Sigmoid colon (tissue), 7 donors: ENCODE measurements around the gene CD300H. TPM values are rescaled to one million over a fixed set of nuclear protein-coding genes. Genes with fewer than 3 reads are reported as not detected.

ENCODE experiments used
- DNase-seq: peaks from one replicate; pipeline ENCODE4 v3.0.0-alpha.2; 2019
- H3K27ac ChIP-seq, 4 donors: fragments of 200-600 bp; sonication (generic); one replicate each; pipeline ENCODE4 v1.5.1; 2016 to 2019; ENCODE audit warnings: mild to moderate bottlenecking in 1 of 4
- H3K27me3 ChIP-seq, 3 donors: fragments of 200-600 bp; sonication (generic); one replicate each; pipeline ENCODE4 v1.5.1; 2019; ENCODE audit warnings: mild to moderate bottlenecking in 1 of 3
- H3K36me3 ChIP-seq, 4 donors: fragments of 200-600 bp; sonication (generic); one replicate each; pipeline ENCODE4 v1.5.1; 2016 to 2019
- H3K4me1 ChIP-seq, 4 donors: fragments of 200-600 bp; sonication (generic); one replicate each; pipeline ENCODE4 v1.5.1; 2017 to 2019
- H3K4me3 ChIP-seq, 4 donors: fragments of 200-600 bp; sonication (generic); one replicate each; pipeline ENCODE4 v1.5.1; 2017 to 2019; ENCODE audit warnings: mild to moderate bottlenecking in 2 of 4, moderate library complexity in 1 of 4
- H3K9me3 ChIP-seq, 4 donors: fragments of 200-600 bp in 3 of 4; sonication (generic) in 3 of 4; one replicate each; pipeline versions ENCODE4 v1.5.1 to v1.6.1; 2013 to 2019
- EP300 ChIP-seq, 4 donors: sonication (generic); formaldehyde crosslinking; IDR thresholded peaks; one replicate each; pipeline ENCODE4 v1.6.1; 2017; ENCODE audit warnings: antibody characterized with exemption in 4 of 4
- POLR2A ChIP-seq, 2 donors: fragments of 450-650 bp; IDR thresholded peaks; one replicate each; pipeline ENCODE4 v1.6.1; 2016; ENCODE audit warnings: antibody characterized with exemption in 2 of 2, mild to moderate bottlenecking in 2 of 2, moderate library complexity in 2 of 2
- POLR2AphosphoS5 ChIP-seq, 4 donors: sonication (generic); formaldehyde crosslinking; IDR thresholded peaks; one replicate each; pipeline ENCODE4 v1.6.1; 2017; ENCODE audit warnings: antibody characterized with exemption in 4 of 4
- WGBS, 2 donors: extraction: QIAGEN DNeasy Blood & Tissue Kit; methylation state at CpG; one replicate each; pipeline ENCODE4 v1.1.7; 2013; 5-methylcytosine and 5-hydroxymethylcytosine counted together
- intact Hi-C: fragments of 100-400 bp; cut with DNase I; formaldehyde crosslinking; loops from one replicate; pipeline ENCODE4 v1.15.1; 2023
- polyA plus RNA-seq, 3 donors: library from polyadenylated mRNA; stranded (reverse); fragments of 200-250 nt; gene quantifications; one replicate each; pipeline ENCODE4 v1.2.3, GENCODE V29; 2013
- total RNA-seq, 4 donors: library from RNA; depleted of rRNA; stranded (reverse); fragments of >200 nt; gene quantifications; one replicate each; pipeline ENCODE4 v1.1.0, GENCODE V29; 2016
- TF ChIP-seq, protein P1 (sequence below), 4 experiments: fragments of 450-650 bp in 3 of 4; fragments of 200-600 bp in 1 of 4; IDR thresholded peaks; one replicate each; pipeline ENCODE4 v1.5.1; 2016 to 2019; ENCODE audit warnings: antibody characterized with exemption in 4 of 4, mild to moderate bottlenecking in 3 of 4, moderate library complexity in 2 of 4
- donor health status: healthy with polysubstance abuse.
- donor health status: Bipolar disorder and iron deficiency.
- donor health status: healthy.

The CD300H gene
- total and polyA plus RNA-seq, 7 donors = 0.20 TPM; not detected in 6

DNA sequence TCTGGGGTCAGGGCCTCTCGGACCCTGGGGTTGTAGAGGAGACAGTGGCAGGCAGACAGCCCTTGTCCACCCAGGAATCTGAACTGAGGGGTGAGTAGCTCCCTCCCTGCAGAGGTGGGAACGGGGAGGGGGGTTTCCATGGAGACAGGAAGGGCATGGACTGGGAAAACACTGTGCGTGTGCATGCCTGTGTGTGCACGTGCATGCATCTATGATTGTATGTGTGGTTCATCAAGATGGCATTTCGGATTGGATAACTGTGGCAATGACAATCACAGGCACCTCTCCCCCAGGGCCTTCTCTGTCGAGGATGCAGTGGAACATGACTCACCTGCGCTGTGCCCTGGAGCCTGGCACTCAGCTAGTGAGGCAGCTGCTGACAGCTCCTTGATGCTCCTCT is 15.3 kb downstream of the CD300H start:
- Histone ChIP-seq H3K4me1 (no peaks in the 10 kb centered on the region), H3K9me3 (no peaks in the 10 kb centered on the region), H3K27ac (no peak overlapping the region), H3K36me3 (no peaks in the 10 kb centered on the region), H3K27me3 (no peaks in the 10 kb centered on the region), H3K4me3 (no peak overlapping the region)
- intact Hi-C loops = no loop called here
- TF ChIP-seq POLR2A (IDR thresholded peaks at IDR 0.05) (no peak), POLR2AphosphoS5 (IDR thresholded peaks at IDR 0.05) (no peak), EP300 (IDR thresholded peaks at IDR 0.05) (no peak)
- TF ChIP-seq, protein P1, sequence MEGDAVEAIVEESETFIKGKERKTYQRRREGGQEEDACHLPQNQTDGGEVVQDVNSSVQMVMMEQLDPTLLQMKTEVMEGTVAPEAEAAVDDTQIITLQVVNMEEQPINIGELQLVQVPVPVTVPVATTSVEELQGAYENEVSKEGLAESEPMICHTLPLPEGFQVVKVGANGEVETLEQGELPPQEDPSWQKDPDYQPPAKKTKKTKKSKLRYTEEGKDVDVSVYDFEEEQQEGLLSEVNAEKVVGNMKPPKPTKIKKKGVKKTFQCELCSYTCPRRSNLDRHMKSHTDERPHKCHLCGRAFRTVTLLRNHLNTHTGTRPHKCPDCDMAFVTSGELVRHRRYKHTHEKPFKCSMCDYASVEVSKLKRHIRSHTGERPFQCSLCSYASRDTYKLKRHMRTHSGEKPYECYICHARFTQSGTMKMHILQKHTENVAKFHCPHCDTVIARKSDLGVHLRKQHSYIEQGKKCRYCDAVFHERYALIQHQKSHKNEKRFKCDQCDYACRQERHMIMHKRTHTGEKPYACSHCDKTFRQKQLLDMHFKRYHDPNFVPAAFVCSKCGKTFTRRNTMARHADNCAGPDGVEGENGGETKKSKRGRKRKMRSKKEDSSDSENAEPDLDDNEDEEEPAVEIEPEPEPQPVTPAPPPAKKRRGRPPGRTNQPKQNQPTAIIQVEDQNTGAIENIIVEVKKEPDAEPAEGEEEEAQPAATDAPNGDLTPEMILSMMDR (IDR thresholded peaks at IDR 0.05) = no peak
- DNase-seq = no peak
- 46 to 61% methylated on average over 7 of the region's 7 CpGs for WGBS, 2 donors

DNA sequence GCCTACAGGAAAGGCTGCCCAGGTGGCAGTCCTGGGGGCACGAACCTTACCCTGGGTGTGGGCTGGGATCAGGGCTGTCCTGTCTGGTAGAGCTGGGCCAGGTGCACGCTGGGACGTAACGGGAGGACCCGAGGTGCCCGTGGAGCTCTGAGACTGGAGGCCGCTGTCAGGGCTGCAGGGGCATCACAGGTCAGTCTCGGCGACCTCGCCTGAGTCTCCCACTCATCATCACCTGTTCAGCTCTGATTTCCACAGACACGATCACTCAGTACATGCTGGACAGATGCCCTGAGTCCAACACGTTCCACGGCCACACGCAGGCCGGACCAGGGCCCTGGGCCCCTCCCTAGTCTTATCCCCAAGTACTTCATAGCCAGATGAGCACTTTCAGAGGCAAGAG is 16.7 kb downstream of the CD300H start:
- no peaks in the 10 kb centered on the region for H3K9me3 ChIP-seq
- no peaks in the 10 kb centered on the region for H3K27me3 ChIP-seq
- 76 to 88% methylated on average over 15 of the region's 15 CpGs for WGBS, 2 donors
- H3K36me3 ChIP-seq = no peaks in the 10 kb centered on the region
- intact Hi-C loops = no loop called here
- H3K27ac ChIP-seq = no peak overlapping the region
- TF ChIP-seq, protein P1 (IDR thresholded peaks at IDR 0.05) = no peak
- TF ChIP-seq POLR2A (IDR thresholded peaks at IDR 0.05) (no peak), EP300 (IDR thresholded peaks at IDR 0.05) (no peak), POLR2AphosphoS5 (IDR thresholded peaks at IDR 0.05) (no peak)
- H3K4me1 ChIP-seq = no peaks in the 10 kb centered on the region
- H3K4me3 ChIP-seq = no peak overlapping the region
- no peak for DNase-seq

DNA sequence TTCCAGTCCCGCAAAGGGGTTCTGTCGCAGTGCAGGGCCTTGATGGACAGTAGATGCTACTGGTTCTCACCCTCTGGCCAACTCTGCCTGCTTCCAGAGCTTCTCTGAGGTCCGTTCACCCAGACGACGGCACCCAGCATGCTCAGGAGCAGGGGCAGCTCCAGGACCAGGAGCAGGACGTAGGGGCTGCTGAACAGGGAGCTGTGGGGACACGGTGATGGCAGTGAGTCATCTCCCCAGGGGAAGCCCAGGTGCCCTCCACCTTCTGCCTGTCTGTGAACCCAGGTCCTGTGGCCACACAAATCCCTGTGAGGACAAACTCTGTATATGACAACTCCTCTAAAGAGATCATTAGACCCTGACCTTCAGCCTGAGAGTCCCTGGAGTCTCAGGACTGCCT is 18.0 kb downstream of the CD300H start:
- H3K9me3 ChIP-seq = no peaks in the 10 kb centered on the region
- H3K36me3 ChIP-seq = no peaks in the 10 kb centered on the region
- TF ChIP-seq, protein P1 (IDR thresholded peaks at IDR 0.05) = no peak
- TF ChIP-seq POLR2A (IDR thresholded peaks at IDR 0.05) (no peak), POLR2AphosphoS5 (IDR thresholded peaks at IDR 0.05) (no peak), EP300 (IDR thresholded peaks at IDR 0.05) (no peak)
- no peak overlapping the region for H3K4me3 ChIP-seq
- intact Hi-C loops = no loop called here
- DNase-seq = no peak
- no peaks in the 10 kb centered on the region for H3K27me3 ChIP-seq
- 82 to 84% methylated on average over 7 of the region's 7 CpGs for WGBS, 2 donors
- H3K4me1 ChIP-seq = no peaks in the 10 kb centered on the region
- no peak overlapping the region for H3K27ac ChIP-seq

DNA sequence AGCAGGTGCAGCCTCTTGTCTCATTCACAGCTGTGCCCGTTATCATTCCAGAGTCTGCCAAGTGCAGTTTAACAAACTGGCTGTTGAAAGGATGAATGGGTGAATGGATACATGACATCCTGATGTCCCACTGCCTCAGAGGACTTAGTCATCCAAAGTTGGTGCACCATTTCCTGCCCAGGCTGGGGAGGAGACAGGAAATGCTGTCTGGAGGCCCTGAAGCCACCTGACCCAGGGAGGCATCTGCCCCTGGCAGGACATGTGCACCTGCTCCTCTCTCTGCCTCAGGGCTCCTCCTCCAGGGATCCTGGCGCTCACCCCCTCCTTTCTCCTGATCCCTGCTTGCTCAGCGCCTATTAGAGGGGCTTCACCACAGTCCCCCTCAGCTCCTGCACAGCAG is 19.6 kb downstream of the CD300H start:
- TF ChIP-seq EP300 (IDR thresholded peaks at IDR 0.05) (no peak), POLR2AphosphoS5 (IDR thresholded peaks at IDR 0.05) (no peak), POLR2A (IDR thresholded peaks at IDR 0.05) (no peak)
- TF ChIP-seq, protein P1 (IDR thresholded peaks at IDR 0.05) = no peak
- intact Hi-C loops = no loop called here
- H3K27ac ChIP-seq = no peak overlapping the region
- no peaks in the 10 kb centered on the region for H3K4me1 ChIP-seq
- no peaks in the 10 kb centered on the region for H3K36me3 ChIP-seq
- no peaks in the 10 kb centered on the region for H3K27me3 ChIP-seq
- 71 to 78% methylated on average over 3 of the region's 3 CpGs for WGBS, 2 donors
- H3K9me3 ChIP-seq = no peaks in the 10 kb centered on the region
- no peak overlapping the region for H3K4me3 ChIP-seq
- DNase-seq = no peak

DNA sequence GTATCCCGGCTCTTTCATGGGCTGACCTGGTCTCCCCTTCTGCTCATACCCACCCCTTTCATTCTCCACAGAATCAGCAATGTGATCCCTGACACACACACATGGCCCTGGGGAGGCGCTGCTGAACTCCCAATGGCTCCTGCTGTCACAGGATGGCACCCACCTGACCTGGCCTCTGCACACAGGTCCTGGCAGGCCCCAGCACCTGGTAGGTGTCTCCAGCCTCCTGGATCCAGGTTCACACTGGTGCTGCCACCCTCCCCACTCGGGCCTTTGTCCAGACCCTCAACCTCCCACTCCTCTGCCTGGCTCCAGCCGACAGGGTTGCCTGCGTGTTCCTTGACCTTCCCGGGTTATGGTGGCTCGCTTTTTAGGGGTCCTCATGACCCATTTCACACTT is 20.0 kb downstream of the CD300H start:
- no peaks in the 10 kb centered on the region for H3K27me3 ChIP-seq
- H3K36me3 ChIP-seq = no peaks in the 10 kb centered on the region
- H3K9me3 ChIP-seq = no peaks in the 10 kb centered on the region
- no peaks in the 10 kb centered on the region for H3K4me1 ChIP-seq
- no peak overlapping the region for H3K27ac ChIP-seq
- 89% methylated on average over 7 of the region's 7 CpGs for WGBS, 2 donors
- no peak for DNase-seq
- intact Hi-C loops = no loop called here
- no peak overlapping the region for H3K4me3 ChIP-seq
- TF ChIP-seq POLR2AphosphoS5 (IDR thresholded peaks at IDR 0.05) (no peak), EP300 (IDR thresholded peaks at IDR 0.05) (no peak), POLR2A (IDR thresholded peaks at IDR 0.05) (no peak)
- TF ChIP-seq, protein P1 (IDR thresholded peaks at IDR 0.05) = no peak
